Type B pancreatic cell (in vitro differentiated cells): Measurements from ENCODE around the gene OR52N5. TPM values are rescaled to one million over a fixed set of nuclear protein-coding genes. Genes with fewer than 3 reads are reported as not detected.

Experiments
- DNase-seq: peaks from one replicate; pipeline ENCODE4 v3.0.0; 2021; ENCODE audit warnings: mixed read lengths; ENCODE audit not compliant: unreplicated experiment; ENCODE audit errors: extremely low spot score
- H3K27ac Mint-ChIP-seq: 2 replicates; pipeline ENCODE4 v1.8.0; 2021; ENCODE audit warnings: mild to moderate bottlenecking, mixed read lengths
- H3K27me3 Mint-ChIP-seq: 2 replicates; pipeline ENCODE4 v1.8.0; 2021; ENCODE audit warnings: mixed read lengths
- H3K36me3 Mint-ChIP-seq: 2 replicates; pipeline ENCODE4 v1.8.0; 2021; ENCODE audit warnings: mixed read lengths
- H3K4me1 Mint-ChIP-seq: one replicate; pipeline ENCODE4 v1.8.0; 2021; ENCODE audit warnings: mixed read lengths; ENCODE audit not compliant: unreplicated experiment
- H3K4me3 Mint-ChIP-seq: 2 replicates; pipeline ENCODE4 v1.8.0; 2021; ENCODE audit warnings: mild to moderate bottlenecking, mixed read lengths
- H3K9me3 Mint-ChIP-seq: 2 replicates; pipeline ENCODE4 v1.8.0; 2021; ENCODE audit warnings: mixed read lengths
- total RNA-seq: library from RNA; stranded (reverse); gene quantifications from 2 replicates; pipeline ENCODE4 v1.2.1, GENCODE V29; 2021; ENCODE audit warnings: low replicate concordance
- TF ChIP-seq, protein P1 (sequence below): fragments of 200-600 bp; sonication (generic); conservative IDR thresholded peaks from 2 replicates; pipeline ENCODE4 v1.5.0; 2021; ENCODE audit warnings: antibody characterized with exemption, mild to moderate bottlenecking

OR52N5 gene
- total RNA-seq, 1 donor from 2014 or later = not detected

DNA sequence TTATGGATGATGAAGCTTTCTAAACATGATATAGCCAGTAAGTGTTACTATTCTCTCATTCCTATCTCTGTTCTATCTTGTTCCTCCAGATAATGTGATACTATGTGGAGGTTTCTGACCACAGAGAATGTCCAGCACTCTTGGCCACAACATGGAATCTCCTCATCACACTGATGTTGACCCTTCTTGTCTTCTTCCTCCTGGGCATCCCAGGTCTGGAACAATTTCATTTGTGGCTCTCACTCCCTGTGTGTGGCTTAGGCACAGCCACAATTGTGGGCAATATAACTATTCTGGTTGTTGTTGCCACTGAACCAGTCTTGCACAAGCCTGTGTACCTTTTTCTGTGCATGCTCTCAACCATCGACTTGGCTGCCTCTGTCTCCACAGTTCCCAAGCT lies 56.8 kb downstream of the OR52N5 start:
- TF ChIP-seq, protein P1, sequence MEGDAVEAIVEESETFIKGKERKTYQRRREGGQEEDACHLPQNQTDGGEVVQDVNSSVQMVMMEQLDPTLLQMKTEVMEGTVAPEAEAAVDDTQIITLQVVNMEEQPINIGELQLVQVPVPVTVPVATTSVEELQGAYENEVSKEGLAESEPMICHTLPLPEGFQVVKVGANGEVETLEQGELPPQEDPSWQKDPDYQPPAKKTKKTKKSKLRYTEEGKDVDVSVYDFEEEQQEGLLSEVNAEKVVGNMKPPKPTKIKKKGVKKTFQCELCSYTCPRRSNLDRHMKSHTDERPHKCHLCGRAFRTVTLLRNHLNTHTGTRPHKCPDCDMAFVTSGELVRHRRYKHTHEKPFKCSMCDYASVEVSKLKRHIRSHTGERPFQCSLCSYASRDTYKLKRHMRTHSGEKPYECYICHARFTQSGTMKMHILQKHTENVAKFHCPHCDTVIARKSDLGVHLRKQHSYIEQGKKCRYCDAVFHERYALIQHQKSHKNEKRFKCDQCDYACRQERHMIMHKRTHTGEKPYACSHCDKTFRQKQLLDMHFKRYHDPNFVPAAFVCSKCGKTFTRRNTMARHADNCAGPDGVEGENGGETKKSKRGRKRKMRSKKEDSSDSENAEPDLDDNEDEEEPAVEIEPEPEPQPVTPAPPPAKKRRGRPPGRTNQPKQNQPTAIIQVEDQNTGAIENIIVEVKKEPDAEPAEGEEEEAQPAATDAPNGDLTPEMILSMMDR = no peak
- Mint-ChIP-seq H3K27me3 (peaks cover 11% of the 10 kb centered on the region), H3K9me3 (no peaks in the 10 kb centered on the region), H3K27ac (no peak overlapping the region), H3K36me3 (no peaks in the 10 kb centered on the region), H3K4me3 (no peak overlapping the region), H3K4me1 (no peaks in the 10 kb centered on the region)
- DNase-seq = no peak

Other genes starting within 250 kb of the OR52N5 start
- not detected in 2 replicates for gene OR52H1, start 234.8 kb downstream of the OR52N5 start, total RNA-seq
- gene OR52B6, start 202.5 kb downstream of the OR52N5 start, total RNA-seq = not detected in 2 replicates
- 7.5 and 8.7 TPM in 2 replicates for gene TRIM6, start 186.7 kb downstream of the OR52N5 start, total RNA-seq
- 1.4 and 2.4 TPM in 2 replicates for gene TRIM34, start 158.4 kb downstream of the OR52N5 start, total RNA-seq
- gene TRIM5, start 98.3 kb downstream of the OR52N5 start, total RNA-seq = 30.0 and 32.3 TPM in 2 replicates
- 27.4 and 72.5 TPM in 2 replicates for gene TRIM22, start 93.6 kb downstream of the OR52N5 start, total RNA-seq
- not detected in 2 replicates for gene OR56B1, start 46.9 kb downstream of the OR52N5 start, total RNA-seq
- gene OR52N4, start 29.1 kb downstream of the OR52N5 start, total RNA-seq = not detected in 2 replicates
- gene OR52N1, start 7.9 kb upstream of the OR52N5 start, total RNA-seq = not detected in 2 replicates
- gene OR52N2, start 25.6 kb upstream of the OR52N5 start, total RNA-seq = not detected in 2 replicates
- not detected in 2 replicates for gene OR52E6, start 58.5 kb upstream of the OR52N5 start, total RNA-seq
- gene OR52E8, start 74.3 kb upstream of the OR52N5 start, total RNA-seq = not detected in 2 replicates
- not detected in 2 replicates for gene OR52E4, start 97.3 kb upstream of the OR52N5 start, total RNA-seq
- not detected in 2 replicates for gene OR52E5, start 109.9 kb upstream of the OR52N5 start, total RNA-seq
- gene OR56A3, start 158.9 kb upstream of the OR52N5 start, total RNA-seq = not detected in 2 replicates
- not detected in 2 replicates for gene OR56A5, start 185.1 kb upstream of the OR52N5 start, total RNA-seq
- not detected in 2 replicates for gene OR52L1, start 203.6 kb upstream of the OR52N5 start, total RNA-seq
- gene OR56A4, start 223.6 kb upstream of the OR52N5 start, total RNA-seq = 0.07 TPM in 1 of 2 replicates, not detected in the other
- gene OR56A1, start 247.4 kb upstream of the OR52N5 start, total RNA-seq = not detected in 2 replicates